K562 (cell line): Measurements from ENCODE around the gene NOSTRIN. TPM values are rescaled to one million over a fixed set of nuclear protein-coding genes. Genes with fewer than 3 reads are reported as not detected.

Experiments used
- ATAC-seq: fragments of 200-7000 bp; cut with Tn5 transposase; 3 replicates; pipeline ENCODE4 v1.9.1; 2020; ENCODE audit warnings: moderate library complexity
- BruUV-seq: library from RNA; stranded (reverse); fragments of 400-500 nt; replicated peaks from 2 replicates; lab custom pipeline; 2021; lab: Mats Ljungman, UMichigan
- CTCF ChIA-PET: fragments of 300-600 bp; formaldehyde crosslinking; extraction: SDS; loops from one replicate; lab custom pipeline; 2021; ENCODE audit warnings: low intra/inter-chr PET ratio; lab: Yijun Ruan, JAX
- POLR2A ChIA-PET: fragments of 300-600, 350-650 bp; sonication (Branson Sonifier 250); formaldehyde crosslinking; extraction: SDS; loops from one replicate; lab custom pipeline; 2021; ENCODE audit warnings: antibody characterized with exemption, inconsistent platforms; lab: Yijun Ruan, JAX
- DNase-seq, 4 experiments: peaks; one replicate each; pipeline versions ENCODE4 v3.0.0 to v3.0.0-alpha.2; 2011 to 2018; ENCODE audit warnings: low spot score in 3 of 4, mixed read lengths in 3 of 4; ENCODE audit errors: extremely low read depth in 1 of 4
- FAIRE-seq: peaks from 2 replicates; lab custom pipeline; 2011; peaks lifted over from hg19 to GRCh38; lab: Jason Lieb, UNC
- H2AFZ ChIP-seq: 2 replicates; pipeline ENCODE4 v1.6.0; 2011; ENCODE audit warnings: low read depth, low read length, control low read depth, inconsistent platforms
- H3K27ac ChIP-seq: fragments of 200-600 bp; 3 replicates; pipeline ENCODE4 v1.8.0; 2011; ENCODE audit warnings: low read depth, mild to moderate bottlenecking, control low read depth, inconsistent platforms, low read length, moderate library complexity, mixed read lengths; ENCODE audit errors: extremely low read depth
- H3K27me3 ChIP-seq, 2 experiments: fragments of 300-600 bp in 1 of 2; 2 replicates in 1 of 2; 3 replicates in 1 of 2; pipeline versions ENCODE4 v1.6.0 to v1.8.0; 2011; ENCODE audit warnings: inconsistent platforms in 2 of 2, low read length in 2 of 2, mild to moderate bottlenecking in 1 of 2, mixed read lengths in 1 of 2, moderate library complexity in 1 of 2; ENCODE audit not compliant: control insufficient read depth in 2 of 2, insufficient read depth in 2 of 2
- H3K36me3 ChIP-seq: fragments of 300-600 bp; 3 replicates; pipeline ENCODE4 v1.8.0; 2011; ENCODE audit warnings: mild to moderate bottlenecking, low read length, inconsistent platforms; ENCODE audit not compliant: control insufficient read depth, insufficient read depth
- H3K4me1 ChIP-seq, 2 experiments: fragments of 200-600 bp in 1 of 2; replicated peaks in 1 of 2; 2 replicates in 1 of 2; 3 replicates in 1 of 2; pipeline versions ENCODE4 v1.5.1 to v1.8.0; 2011; ENCODE audit warnings: inconsistent platforms in 2 of 2, low read length in 2 of 2, mild to moderate bottlenecking in 1 of 2, mixed read lengths in 1 of 2, moderate library complexity in 1 of 2; ENCODE audit not compliant: control insufficient read depth in 2 of 2, insufficient read depth in 2 of 2
- H3K4me2 ChIP-seq: 2 replicates; pipeline ENCODE4 v1.6.1; 2011; ENCODE audit warnings: low read length, control low read depth, inconsistent platforms, mixed read lengths; ENCODE audit not compliant: insufficient read depth
- H3K4me3 ChIP-seq: fragments of 200-600 bp; sonication (generic), shearing (Covaris generic); 2 replicates; pipeline ENCODE4 v1.5.1; 2016; ENCODE audit warnings: control low read depth, inconsistent platforms
- H3K79me2 ChIP-seq: fragments of 200-600 bp; 3 replicates; pipeline ENCODE4 v1.8.0; 2011; ENCODE audit warnings: low read length, inconsistent platforms; ENCODE audit not compliant: control insufficient read depth, insufficient read depth
- H3K9ac ChIP-seq, 2 experiments: 2 replicates each; pipeline versions ENCODE4 v1.6.0 to v1.6.1; 2011; ENCODE audit warnings: low read depth in 2 of 2, low read length in 2 of 2, control low read depth in 1 of 2, inconsistent platforms in 1 of 2, mild to moderate bottlenecking in 1 of 2, mixed read lengths in 1 of 2; ENCODE audit not compliant: insufficient read depth in 1 of 2
- H3K9me1 ChIP-seq: one replicate; pipeline ENCODE4 v1.6.0; 2011; ENCODE audit warnings: inconsistent platforms, mild to moderate bottlenecking, low read length, moderate library complexity; ENCODE audit not compliant: control insufficient read depth, insufficient read depth
- H3K9me3 ChIP-seq: replicated peaks from 2 replicates; pipeline ENCODE4 v1.5.1; 2011; ENCODE audit warnings: low read depth, low read length, inconsistent platforms; ENCODE audit not compliant: control insufficient read depth, insufficient read depth
- H4K20me1 ChIP-seq: replicated peaks from 2 replicates; pipeline ENCODE4 v1.6.1; 2011; ENCODE audit warnings: low read length, inconsistent platforms, mixed read lengths; ENCODE audit not compliant: control insufficient read depth, insufficient read depth
- ARHGAP35 ChIP-seq: fragments of 450-650 bp; IDR thresholded peaks from 2 replicates; pipeline ENCODE4 v1.6.1; 2018; ENCODE audit not compliant: partially characterized antibody
- CSDE1 ChIP-seq, 2 experiments: fragments of 450-650 bp; IDR thresholded peaks; 2 replicates each; pipeline ENCODE4 v1.6.1; 2016; ENCODE audit warnings: mild to moderate bottlenecking in 1 of 2
- MECOM ChIP-seq: fragments of 250-450 bp; sonication (Bioruptor Pico); IDR thresholded peaks from 2 replicates; pipeline ENCODE4 v1.8.0; 2022; ENCODE audit warnings: inconsistent platforms
- PHF21A ChIP-seq: fragments of 450-650 bp; IDR thresholded peaks from 2 replicates; pipeline ENCODE4 v1.6.1; 2017; ENCODE audit warnings: low read depth, borderline replicate concordance
- RFX7 ChIP-seq: fragments of 250-450 bp; sonication (Bioruptor Pico); IDR thresholded peaks from 2 replicates; pipeline ENCODE4 v1.5.1; 2021; ENCODE audit warnings: mild to moderate bottlenecking
- RNF2 ChIP-seq: sonication (generic); IDR thresholded peaks from 2 replicates; pipeline ENCODE4 v1.6.1; 2016
- SMARCA4 ChIP-seq: fragments of 450-650 bp; IDR thresholded peaks from 2 replicates; pipeline ENCODE4 v1.6.1; 2016
- ZFP1 ChIP-seq: fragments of 450-650 bp; formaldehyde crosslinking; IDR thresholded peaks from 2 replicates; pipeline ENCODE4 v1.4.0; 2020; ENCODE audit warnings: mild to moderate bottlenecking, mixed read lengths
- ZNF121 ChIP-seq: sonication (generic); formaldehyde crosslinking; conservative IDR thresholded peaks from 2 replicates; pipeline ENCODE4 v1.8.0; 2022; ENCODE audit warnings: missing genetic modification reagents
- ZNF197 ChIP-seq: fragments of 200-800 bp; sonication (Bioruptor generic); IDR thresholded peaks from 2 replicates; pipeline ENCODE4 v1.6.1; 2016; ENCODE audit warnings: low read depth, missing genetic modification characterization, missing compliant biosample characterization
- ZNF347 ChIP-seq: fragments of 450-650 bp; formaldehyde crosslinking; IDR thresholded peaks from 2 replicates; pipeline ENCODE4 v1.4.0; 2020; ENCODE audit warnings: low read depth, mild to moderate bottlenecking, moderate library complexity
- ZNF589 ChIP-seq: fragments of 200-800 bp; sonication (Bioruptor generic); IDR thresholded peaks from 2 replicates; pipeline ENCODE4 v1.6.1; 2016; ENCODE audit warnings: low read depth, missing genetic modification characterization, missing compliant biosample characterization
- WGBS: fragments of 100-300 bp; shearing (Covaris generic); methylation state at CpG from one replicate; pipeline ENCODE4 v1.1.6; 2016; ENCODE audit warnings: low coverage, mixed read lengths; ENCODE audit not compliant: insufficient coverage; ENCODE audit errors: missing lambda C conversion rate; 5-methylcytosine and 5-hydroxymethylcytosine counted together
- in situ Hi-C: fragments of 300-500 bp; cut with MboI; formaldehyde crosslinking; loops from 4 replicates; pipeline ENCODE4 v1.15.0; 2018; ENCODE audit warnings: inconsistent platforms, mixed read lengths
- intact Hi-C: fragments of 100-400 bp; cut with micrococcal nuclease; formaldehyde crosslinking; loops from 2 replicates; pipeline ENCODE4 v1.14.2; 2022
- polyA plus RNA-seq, 8 experiments: library from polyadenylated mRNA; depleted of rRNA in 4 of 8; stranded (reverse) in 5 of 8; unstranded in 3 of 8; fragments of >200 nt; fragmentation: Nextera tagmentation in 2 of 8; fragmentation: Illumina TruSeq in 1 of 8; extraction: Ambion mirVana in 2 of 8; extraction: Trizol in 1 of 8; gene quantifications; 2 replicates each; pipeline versions ENCODE4 v1.2.1 to v1.2.3, GENCODE V29; 2011 to 2014; ENCODE audit warnings: inconsistent platforms in 1 of 8, missing spikeins in 1 of 8
- total RNA-seq, 7 experiments: library from RNA; depleted of rRNA in 6 of 7; stranded (reverse); fragments of >200 nt in 6 of 7; fragmentation: Illumina TruSeq in 2 of 7; extraction: Trizol in 2 of 7; gene quantifications; 2 replicates each; pipeline versions ENCODE4 v1.2.1 to v1.2.3, GENCODE V29; 2011 to 2021; ENCODE audit warnings: low replicate concordance in 1 of 7
- TF ChIP-seq, protein P1 (sequence below): sonication (generic); formaldehyde crosslinking; IDR thresholded peaks from 2 replicates; pipeline ENCODE4 v1.8.1; 2023; ENCODE audit warnings: mild to moderate bottlenecking, missing genetic modification reagents
- TF ChIP-seq, protein P2 (sequence below): sonication (generic); formaldehyde crosslinking; IDR thresholded peaks from 2 replicates; pipeline ENCODE4 v1.8.0; 2022; ENCODE audit warnings: mild to moderate bottlenecking, missing genetic modification reagents

NOSTRIN gene
- total and polyA plus RNA-seq, 9 of the 15 experiments (the other 6 are each of a cell fraction or from before 2014, with no cell fraction given): 26.7 to 82.9 (median 56.3) TPM

DNA sequence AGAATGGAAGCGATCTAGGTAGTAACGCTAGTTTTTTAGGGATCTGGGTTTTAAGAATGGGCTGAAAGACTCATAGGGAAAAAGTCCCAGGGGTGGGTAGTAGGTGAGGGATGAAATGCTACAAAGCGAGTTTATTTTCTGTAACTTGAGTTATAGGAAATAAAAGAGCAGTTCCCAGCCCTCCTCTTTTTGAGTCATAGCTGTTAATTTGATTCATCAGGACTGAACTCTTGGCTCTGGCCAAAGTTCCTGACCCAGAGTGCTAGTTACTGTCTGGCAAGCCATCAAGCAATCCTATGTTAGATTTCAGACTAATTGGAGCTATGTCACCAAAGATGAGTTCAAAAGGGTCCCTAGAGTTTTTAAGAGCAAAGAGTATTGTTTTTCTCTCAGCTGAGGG lies 17.4 kb upstream of the NOSTRIN start:
- Histone ChIP-seq H3K9ac (no peak overlapping the region), H4K20me1 (no peaks in the 10 kb centered on the region), H3K36me3 (no peaks in the 10 kb centered on the region), H2AFZ (no peak overlapping the region), H3K27ac (no peak overlapping the region), H3K4me3 (no peak overlapping the region), H3K4me1 (peaks cover 0 to 14% of the 10 kb centered on the region in 2 experiments; a peak in 2 of 5 replicates), H3K4me2 (no peak overlapping the region), H3K9me1 (no peaks in the 10 kb centered on the region), H3K79me2 (no peaks in the 10 kb centered on the region), H3K9me3 (no peaks in the 10 kb centered on the region), H3K27me3 (no peaks in the 10 kb centered on the region)
- intact Hi-C loops: no loop called here
- in situ Hi-C loops: no loop called here
- no peak for ATAC-seq
- FAIRE-seq: no peak
- no TSS peak for BruUV-seq
- ChIA-PET CTCF (no interaction called here), POLR2A (interaction anchor here (1.1 kb wide), 1 partner anchor 14 kb away, joined by 3 read pairs; no protein-coding TSS in a partner anchor)
- no peak for DNase-seq
- 64% methylated on average over 3 of the region's 3 CpGs for WGBS
- TF ChIP-seq ZNF121 (CRISPR knock-in tag) (no peak), ZNF197 (CRISPR knock-in tag) (no peak), ARHGAP35 (no peak), RNF2 (no peak), PHF21A (no peak), ZNF347 (CRISPR knock-in tag) (no peak), RFX7 (no peak), MECOM (no peak), CSDE1 (IDR thresholded peaks at IDR 0.05) (no peak), ZFP1 (no peak), SMARCA4 (no peak), ZNF589 (CRISPR knock-in tag) (no peak)
- TF ChIP-seq, protein P1, sequence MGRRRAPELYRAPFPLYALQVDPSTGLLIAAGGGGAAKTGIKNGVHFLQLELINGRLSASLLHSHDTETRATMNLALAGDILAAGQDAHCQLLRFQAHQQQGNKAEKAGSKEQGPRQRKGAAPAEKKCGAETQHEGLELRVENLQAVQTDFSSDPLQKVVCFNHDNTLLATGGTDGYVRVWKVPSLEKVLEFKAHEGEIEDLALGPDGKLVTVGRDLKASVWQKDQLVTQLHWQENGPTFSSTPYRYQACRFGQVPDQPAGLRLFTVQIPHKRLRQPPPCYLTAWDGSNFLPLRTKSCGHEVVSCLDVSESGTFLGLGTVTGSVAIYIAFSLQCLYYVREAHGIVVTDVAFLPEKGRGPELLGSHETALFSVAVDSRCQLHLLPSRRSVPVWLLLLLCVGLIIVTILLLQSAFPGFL (CRISPR knock-in tag): no peak
- TF ChIP-seq, protein P2, sequence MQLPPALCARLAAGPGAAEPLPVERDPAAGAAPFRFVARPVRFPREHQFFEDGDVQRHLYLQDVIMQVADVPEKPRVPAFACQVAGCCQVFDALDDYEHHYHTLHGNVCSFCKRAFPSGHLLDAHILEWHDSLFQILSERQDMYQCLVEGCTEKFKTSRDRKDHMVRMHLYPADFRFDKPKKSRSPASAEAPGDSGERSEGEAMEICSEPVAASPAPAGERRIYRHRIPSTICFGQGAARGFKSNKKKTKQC: no peak
